ENCODE results near the gene LRCH1.

LRCH1 gene

GRCh38 chr13:46595136-46595884, 42.3 kb downstream of the LRCH1 start:
- DNase-seq: no peak

GRCh38 chr13:46595885-46596275, 42.9 kb downstream of the LRCH1 start:
- DNase-seq: no peak

GRCh38 chr13:46596466-46596865, 43.5 kb downstream of the LRCH1 start:
- DNase-seq: no peak

- no peak for DNase-seq
Observed at GRCh38 chr13:46598140-46598819, 45.3 kb downstream of the LRCH1 start.

GRCh38 chr13:46598820-46599180, 45.8 kb downstream of the LRCH1 start:
- no peak for DNase-seq

GRCh38 chr13:46600943-46601311, 48.0 kb downstream of the LRCH1 start:
- no peak for DNase-seq

GRCh38 chr13:46602531-46602930, 49.6 kb downstream of the LRCH1 start:
- no peak for DNase-seq

- DNase-seq: no peak
Observed at GRCh38 chr13:46603165-46603603, 50.2 kb downstream of the LRCH1 start.

GRCh38 chr13:46604226-46604990, 51.4 kb downstream of the LRCH1 start:
- DNase-seq: no peak

GRCh38 chr13:46605076-46605824, 52.3 kb downstream of the LRCH1 start:
- DNase-seq: no peak

- no peak for DNase-seq
Observed at GRCh38 chr13:46605825-46606554, 53.0 kb downstream of the LRCH1 start.

GRCh38 chr13:46606970-46607369, 54.0 kb downstream of the LRCH1 start:
- DNase-seq: no peak

- no peak for DNase-seq
Observed at GRCh38 chr13:46607768-46608564, 55.0 kb downstream of the LRCH1 start.

- no peak for DNase-seq
Observed at GRCh38 chr13:46609052-46609451, 56.1 kb downstream of the LRCH1 start.

GRCh38 chr13:46609726-46610125, 56.8 kb downstream of the LRCH1 start:
- DNase-seq: no peak

- DNase-seq: no peak
Observed at GRCh38 chr13:46612267-46612666, 59.3 kb downstream of the LRCH1 start.

- DNase-seq: no peak
Observed at GRCh38 chr13:46613409-46614049, 60.6 kb downstream of the LRCH1 start.

GRCh38 chr13:46614582-46614981, 61.6 kb downstream of the LRCH1 start:
- DNase-seq: no peak

- DNase-seq: no peak
Observed at GRCh38 chr13:46615888-46616531, 63.0 kb downstream of the LRCH1 start.

GRCh38 chr13:46617229-46617721, 64.3 kb downstream of the LRCH1 start:
- DNase-seq: no peak
